CD4-positive, alpha-beta T cell treated with Interleukin-17A for 4 hours (primary cell): ENCODE measurements around the gene P2RY8.
"Not testable (repeated sequence)": the region's sequence is repeated elsewhere in the genome, so short reads cannot be mapped to it uniquely, and the experiment has no call there.

Source experiments
- DNase-seq: peaks from one replicate; pipeline ENCODE4 v3.0.0-alpha.2; 2020; ENCODE audit warnings: mixed read lengths

Gene P2RY8

DNA sequence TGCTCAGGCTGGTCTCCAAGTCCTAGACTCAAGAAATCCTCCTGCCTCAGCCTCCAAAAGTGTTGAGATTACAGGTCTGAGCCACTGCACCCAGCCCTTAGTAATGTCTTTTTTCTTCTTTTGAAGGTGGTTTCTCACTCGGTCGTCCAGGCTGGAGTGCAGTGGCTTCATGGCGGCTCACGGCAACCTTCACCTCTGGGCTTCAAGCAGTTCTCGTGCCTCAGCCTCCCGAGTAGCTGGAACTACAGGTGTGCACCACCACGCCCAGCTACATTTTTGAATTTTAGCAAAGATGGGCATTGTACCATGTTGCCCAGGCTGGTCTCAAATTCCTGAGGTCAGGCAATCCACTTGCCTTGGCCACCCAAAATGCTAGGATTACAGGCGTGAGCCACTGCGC, 52.0 kb downstream of the P2RY8 start:
- no peak for DNase-seq

DNA sequence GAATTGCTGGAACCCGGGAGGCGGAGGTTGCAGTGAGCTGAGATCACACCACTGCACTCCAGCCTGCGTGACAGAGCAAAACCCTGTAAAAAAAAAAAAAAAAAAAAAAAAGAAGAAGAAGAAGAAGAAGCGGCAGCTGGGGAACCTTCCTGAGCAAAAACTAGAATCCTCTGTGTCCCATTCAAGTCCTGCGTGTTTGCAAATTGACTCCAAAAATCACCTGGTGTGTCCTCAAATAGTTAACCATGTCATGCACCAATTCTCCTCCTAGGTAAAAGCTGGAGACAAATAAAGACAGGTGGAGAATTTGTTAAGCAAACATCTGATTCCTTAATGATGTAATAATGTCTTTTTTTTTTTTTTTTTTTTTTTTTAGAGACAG, 52.4 kb downstream of the P2RY8 start:
- no peak for DNase-seq

DNA sequence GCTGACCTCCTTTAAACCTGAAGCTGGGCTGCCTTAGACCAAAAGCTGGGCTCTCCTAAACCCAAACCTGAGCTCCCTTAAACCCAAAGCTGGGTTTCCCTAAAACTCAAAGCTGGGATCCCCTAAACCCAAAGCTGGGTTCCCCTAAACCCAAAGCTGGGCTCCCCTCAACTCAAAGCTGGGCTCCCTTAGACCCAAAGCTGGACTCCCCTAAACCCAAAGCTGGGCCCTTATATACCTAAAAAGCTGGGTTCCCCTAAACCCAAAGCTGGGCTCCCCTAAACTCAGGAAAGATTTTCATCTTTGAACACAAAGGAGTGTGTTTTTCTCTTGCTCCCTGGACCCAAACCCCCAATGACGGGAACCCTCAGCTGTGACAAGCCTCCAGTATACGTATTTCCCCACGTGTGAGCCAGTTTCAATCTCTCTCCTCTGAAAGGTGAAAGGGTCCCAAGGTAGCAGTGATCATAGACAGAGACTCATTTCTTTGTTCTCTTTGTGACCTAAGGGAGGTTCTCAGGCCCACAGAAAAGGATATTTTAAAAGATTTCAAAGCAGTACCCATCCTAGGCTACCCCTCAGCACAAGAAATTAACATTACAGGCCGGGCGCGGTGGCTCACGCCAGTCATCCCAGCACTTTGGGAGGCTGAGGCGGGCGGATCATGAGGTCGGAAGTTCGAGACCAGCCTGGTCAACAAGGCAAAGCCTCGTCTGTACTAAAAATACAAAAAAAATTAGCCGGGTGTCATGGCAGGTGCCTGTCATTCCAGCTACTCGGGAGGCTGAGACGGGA, 52.9 kb downstream of the P2RY8 start:
- DNase-seq, result no peak

DNA sequence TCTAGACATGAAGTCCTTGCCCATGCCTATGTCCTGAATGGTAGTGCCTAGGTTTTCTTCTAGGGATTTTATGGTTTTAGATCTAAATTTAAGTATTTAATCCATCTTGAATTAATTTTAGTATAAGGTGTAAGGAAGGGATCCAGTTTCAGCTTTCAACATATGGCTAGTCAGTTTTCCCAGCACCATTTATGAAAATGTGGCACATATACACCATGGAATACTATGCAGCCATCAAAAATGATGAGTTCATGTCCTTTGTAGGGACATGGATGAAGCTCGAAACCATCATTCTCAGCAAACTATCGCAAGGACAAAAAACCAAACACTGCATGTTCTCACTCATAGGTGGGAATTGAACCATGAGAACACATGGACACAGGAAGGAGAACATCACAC, 54.5 kb downstream of the P2RY8 start:
- not testable (repeated sequence) for DNase-seq

DNA sequence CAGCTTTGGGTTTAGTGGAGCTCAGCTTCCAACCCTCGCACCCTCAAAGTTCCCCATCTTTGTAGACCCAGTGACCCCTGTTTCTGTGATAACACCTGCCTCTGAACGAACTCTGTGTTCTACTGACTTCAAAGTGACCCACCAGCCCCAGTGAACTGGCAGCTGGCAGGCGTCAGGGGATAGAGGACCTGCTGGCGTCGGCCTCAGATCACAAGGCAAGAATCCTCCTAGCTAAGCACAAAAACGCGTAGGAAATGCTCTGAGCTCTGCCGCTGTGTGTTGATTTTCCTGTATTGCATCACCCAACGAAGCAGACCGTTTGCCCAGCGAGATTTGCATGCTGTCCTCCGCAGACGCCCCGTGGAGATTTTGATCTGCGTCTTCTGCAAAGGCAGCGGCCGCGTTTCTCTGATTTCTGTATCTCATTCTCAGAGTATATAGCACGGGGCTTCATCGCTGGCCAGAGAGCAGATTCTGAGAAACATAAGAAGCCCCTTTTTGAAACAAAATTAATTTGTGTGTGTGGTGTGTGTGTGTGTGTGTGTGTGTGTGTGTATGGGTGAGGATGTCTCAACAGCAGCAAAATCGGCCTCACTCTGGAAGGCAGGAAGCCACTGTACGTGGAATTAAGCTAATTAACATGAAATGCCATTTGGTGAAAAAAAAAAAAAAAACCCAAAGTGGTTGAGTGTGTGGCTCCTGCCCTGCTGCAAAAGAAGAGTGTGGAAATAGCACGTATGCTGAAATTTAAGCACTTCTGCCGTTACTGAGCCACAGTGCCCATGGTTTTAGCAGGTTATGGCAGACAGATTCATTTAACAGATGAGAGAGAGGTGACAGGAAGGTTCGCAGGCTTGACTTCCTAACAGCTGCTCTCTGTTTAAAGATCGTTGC, 55.1 kb downstream of the P2RY8 start:
- peak; percentile 78 for DNase-seq

DNA sequence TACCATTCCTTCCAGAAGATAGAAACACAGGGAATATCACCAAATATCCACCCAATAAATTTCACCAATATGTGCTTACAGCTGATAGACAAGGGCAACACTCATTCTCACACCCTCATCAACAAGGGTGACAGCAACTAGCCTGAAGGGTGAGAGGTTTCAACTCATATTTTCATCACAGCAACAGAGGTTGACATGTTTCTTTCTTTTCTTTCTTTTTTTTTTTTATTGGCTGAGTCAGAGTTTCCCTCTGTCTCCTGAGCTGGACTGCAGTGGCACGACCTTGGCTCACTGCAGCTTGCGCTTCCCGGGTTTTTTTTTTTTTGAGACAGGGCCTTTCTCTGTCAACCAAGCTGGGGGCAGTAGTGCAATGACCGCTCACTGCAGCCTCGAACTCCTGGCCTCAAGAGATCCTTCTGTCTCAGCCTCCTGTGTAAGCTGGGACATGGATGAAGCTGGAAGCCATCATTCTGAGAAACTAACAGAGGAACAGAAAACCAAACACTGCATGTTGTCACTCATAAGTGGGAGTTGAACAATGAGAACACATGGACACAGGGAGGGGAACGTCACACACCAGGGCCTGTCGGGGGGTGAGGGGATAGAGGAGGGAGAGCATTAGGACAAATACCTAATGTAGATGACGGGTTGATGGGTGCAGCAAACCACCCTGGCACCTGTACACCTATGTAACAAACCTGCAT, 56.8 kb downstream of the P2RY8 start:
- DNase-seq, result no peak

DNA sequence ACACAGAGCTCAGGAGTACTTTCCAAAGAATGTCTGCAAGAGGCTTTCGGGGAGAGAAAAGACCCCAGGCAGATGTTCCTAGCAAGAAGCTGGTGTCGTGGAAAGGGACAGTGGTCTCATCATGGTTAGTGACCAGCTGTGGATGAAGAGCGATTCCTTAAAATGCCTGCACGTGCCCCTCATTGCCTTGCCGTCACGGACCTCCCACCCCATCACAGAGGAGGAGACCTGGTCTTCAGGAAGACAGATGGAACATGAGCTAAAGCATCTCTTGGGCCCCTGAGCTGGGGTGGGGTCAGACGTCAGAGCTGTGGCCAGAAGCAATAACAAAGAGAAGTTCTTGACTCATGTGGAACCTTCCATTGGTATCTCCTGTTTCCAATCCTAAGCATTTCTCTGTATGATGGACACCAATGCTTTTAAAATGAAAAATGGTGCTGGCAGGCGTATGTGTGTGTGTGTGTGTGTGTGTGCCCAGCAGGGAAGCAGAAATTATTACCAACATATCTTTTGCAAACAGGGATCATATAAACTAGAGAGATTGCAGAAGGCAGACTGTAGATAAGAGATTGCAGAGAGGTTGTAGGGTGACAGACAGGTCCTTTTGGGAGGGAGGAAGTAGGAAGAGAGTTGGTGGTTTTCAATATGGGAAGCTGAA, 59.1 kb downstream of the P2RY8 start:
- no peak for DNase-seq

DNA sequence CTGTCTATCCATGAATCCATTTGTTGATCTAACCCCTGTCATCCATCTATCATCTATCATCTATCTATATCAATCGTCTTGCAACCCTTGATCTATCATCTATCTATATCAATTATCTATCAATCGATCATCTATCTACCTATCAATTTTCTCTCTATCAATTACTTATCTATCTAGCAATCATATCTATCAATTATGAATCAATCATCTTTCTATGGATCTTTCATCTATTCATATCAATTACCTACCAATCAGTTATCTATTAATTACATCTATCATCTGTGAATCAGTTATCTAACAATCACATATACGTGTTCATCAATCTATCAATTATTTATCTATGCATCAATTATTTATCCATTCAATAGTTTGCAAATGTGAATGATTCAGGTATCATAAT, 59.8 kb downstream of the P2RY8 start:
- DNase-seq, result no peak

DNA sequence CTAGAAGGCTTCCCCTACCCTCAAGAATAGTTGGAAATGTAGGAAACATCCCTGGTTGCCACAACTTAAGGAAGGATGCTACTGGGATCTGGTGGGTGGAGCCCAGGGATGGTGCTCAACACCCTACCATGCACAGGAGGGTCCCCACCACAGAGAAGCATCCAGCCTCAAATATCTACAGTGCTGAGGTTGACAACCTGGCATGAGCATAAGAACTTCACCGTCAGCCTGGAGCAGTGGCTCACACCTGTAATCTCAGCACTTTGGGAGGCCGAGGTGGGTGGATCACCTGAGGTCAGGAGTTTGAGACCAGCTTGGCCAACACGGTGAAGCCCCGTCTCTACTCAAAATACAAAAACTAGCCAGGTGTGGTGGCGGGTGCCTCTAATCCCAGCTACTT, 60.3 kb downstream of the P2RY8 start:
- DNase-seq, result no peak

DNA sequence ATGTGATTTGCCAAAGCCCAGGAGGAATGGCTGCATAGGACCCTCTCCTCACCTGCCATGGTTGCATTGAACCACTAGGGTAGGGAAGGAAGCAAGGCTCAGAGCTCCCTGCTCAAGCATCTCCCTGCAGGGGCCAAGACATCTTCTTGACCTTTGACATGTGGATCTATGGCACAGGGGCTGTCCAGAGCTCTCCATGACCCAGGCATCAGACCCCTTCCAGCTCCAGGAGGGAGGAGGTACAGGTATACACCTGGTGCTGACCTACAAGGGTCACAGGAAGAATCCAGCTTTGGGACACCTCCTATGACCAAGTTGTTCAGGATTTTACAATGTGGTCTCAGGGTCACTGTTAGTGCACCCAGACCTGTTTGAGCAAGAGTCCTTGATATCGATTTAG, 61.1 kb downstream of the P2RY8 start:
- DNase-seq, result no peak

DNA sequence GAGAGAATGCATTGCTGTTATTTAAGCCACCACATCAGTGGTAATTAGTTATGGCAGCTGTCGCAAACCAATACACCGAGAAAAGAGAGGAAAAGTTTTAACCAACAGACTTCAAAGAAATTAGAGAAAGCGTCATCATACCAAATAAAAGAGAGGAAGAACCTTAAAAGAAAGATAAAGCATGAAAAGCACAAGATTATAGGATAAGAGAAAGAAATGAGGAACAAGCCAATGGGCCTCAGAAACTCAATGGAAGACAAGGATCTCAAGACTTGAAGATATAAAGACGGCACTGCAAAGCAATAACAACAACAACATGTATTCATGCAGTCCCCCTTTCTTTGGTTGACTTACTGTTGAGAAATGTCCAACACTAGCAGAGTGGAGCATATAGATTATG, 61.5 kb downstream of the P2RY8 start:
- DNase-seq, result no peak

DNA sequence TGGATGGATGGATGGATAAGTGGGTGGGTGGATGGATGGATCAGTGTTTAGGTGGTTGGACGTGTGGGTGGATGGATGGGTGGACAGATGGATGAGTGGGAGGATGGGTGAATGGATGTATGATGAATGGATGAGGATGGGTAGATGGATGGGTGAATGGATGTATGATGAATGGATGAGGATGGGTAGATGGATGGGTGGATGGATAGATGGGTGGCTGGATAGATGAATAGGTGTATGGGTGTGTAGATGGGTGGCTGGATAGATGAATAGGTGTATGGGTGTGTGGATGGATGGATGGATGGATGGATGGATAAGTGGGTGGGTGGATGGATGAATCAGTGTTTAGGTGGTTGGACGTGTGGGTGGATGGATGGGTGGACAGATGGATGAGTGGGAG, 62.4 kb downstream of the P2RY8 start:
- not testable (repeated sequence) for DNase-seq

DNA sequence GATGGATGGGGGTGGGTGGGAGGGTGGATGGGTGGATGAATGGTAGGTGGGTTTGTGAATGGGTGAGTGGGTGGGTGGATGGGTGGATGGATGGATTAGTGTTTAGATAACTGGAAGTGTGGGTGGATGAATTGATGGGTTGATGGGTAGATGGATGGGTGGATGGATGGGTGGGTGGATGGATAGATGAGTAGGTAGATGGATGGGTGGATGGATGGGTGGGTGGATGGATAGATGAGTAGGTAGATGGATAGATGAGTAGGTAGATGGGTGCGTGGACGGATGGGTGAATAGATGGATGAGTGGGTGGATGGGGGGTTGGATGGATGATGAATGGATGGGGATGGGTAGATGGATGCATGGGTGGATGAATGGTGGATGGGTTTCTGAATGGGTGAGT, 64.0 kb downstream of the P2RY8 start:
- DNase-seq, result no peak

DNA sequence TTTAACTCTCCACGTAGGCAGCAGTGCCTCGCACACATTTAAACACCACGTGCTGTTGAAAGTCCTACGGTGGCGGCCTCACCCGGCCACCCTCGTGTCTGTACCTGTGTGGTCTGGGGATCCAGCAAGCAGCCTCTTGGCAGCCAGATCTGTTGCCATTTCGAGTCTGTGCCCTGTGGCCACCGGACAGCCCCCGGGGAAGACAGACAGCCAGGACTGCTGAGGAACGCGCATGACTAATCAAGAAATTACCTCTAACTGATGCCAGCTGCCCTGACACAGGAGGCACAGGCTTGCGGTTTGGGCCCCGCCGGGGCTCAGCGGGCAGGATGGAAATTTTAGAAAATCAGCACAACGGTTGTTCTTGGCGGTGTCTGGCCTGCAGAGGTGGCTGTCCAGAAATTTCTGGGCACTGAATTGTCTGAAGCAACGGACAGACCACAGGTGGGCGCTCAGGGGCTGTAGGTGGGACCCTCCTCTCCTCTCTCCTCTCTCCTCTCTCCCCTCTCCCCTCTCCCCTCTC, 68.7 kb downstream of the P2RY8 start:
- DNase-seq, result peak; percentile 82

DNA sequence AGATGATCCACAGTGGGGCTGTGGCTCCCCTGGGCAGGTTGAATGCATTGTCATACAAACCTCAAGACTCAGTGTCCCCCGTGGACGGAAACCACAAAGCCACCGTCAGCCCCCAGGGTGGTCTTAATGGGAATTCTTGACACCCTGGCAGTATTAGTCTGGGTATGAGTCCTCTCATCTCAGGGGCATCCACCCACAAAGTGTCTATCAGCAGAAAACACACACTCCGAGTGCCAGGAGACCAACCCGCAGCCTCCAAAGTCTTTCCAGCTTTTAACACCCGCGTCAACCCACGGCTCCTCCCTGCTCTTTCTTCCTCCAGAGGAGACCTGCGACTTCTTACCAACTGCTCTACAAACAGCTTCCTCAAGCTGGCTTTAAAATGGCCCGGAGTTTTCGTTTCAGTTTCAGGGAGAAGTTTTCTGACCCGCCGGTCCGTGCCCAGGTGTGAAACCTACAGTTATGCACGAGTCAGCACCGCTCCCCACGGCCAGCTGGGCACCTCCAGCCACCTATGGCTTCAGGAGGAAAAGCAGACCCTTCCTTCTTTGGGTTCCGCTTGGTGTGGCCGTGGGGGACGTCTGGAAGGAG, 69.9 kb downstream of the P2RY8 start:
- DNase-seq, result peak; percentile 48

DNA sequence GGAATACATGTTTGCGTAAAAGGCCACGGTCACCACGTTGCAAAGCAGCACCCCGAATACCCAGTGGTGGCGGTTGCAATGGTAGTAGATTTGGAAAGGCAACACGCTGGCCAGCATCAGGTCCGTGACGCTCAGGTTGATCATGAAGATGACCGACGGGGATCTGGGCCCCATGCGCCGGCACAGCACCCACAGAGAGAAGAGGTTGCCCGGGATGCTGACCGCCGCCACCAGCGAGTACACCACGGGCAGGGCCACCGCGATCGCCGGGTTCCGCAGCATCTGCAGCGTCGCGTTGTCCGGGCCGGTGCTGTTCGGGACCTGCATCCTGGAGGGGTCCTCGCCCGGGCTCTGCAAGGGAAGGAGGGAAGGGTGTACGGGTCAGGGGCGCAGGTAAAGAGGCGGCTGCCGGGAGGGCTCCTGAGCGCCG, 70.7 kb downstream of the P2RY8 start:
- no peak for DNase-seq

DNA sequence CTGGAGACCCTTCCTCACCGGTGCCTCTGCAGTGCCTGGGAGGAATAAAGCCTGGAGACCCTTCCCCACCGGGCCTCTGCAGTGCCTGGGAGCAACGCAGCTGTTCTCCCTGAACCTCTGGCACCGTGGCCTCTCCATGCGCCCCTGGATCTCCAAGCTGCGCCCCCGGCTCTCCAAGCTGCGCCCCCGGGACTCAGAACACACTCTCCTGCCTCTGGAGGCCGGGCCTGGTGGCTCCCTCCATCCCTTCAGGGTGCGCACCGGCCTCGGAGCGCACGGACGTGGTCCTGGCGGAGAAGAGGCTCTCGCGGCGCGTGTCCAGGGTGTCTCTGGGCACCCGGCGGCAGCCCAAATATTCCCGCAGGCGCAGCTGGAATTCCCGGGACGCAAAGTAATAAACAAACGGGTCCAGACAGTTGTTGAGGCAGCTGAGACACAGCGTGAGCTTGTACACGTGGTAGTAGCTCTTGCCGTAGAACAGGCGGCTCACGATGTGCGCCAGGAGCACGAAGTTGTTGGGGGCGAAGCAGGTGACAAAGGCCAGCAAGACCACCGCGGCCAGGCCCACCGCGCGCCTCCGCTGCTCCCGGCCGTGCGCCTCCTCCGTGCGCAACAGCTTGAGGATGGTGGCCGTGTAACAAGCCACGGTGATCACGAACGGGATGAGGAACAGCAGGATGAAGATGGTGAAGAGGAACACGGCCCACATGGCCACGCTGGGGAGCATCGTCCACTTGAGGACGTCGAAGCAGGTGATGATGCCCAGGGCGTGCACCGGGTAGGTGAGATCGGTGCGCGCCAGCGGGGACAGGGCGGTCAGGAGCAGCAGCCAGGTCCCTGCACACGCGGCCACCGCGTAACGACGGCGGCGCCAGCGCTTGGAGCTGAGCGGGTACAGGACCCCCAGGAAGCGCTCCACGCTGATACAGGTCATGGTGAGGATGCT, 71.4 kb downstream of the P2RY8 start:
- no peak for DNase-seq

DNA sequence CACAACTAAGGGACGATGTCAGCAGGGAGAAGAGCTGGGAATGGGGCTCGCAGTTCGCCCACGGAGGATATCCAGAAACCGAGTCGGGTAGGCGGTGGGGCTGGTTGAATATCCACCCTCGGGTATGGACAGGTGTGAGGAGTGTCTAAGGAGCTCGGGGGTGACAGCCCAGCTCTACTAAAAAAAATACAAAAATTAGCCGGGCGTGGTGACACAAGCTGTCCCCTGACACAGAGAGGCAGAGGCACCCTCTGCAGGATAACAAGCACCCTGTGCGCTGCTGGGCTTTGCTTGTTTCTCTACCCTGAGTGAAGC, 72.1 kb downstream of the P2RY8 start:
- peak; percentile 27 for DNase-seq

DNA sequence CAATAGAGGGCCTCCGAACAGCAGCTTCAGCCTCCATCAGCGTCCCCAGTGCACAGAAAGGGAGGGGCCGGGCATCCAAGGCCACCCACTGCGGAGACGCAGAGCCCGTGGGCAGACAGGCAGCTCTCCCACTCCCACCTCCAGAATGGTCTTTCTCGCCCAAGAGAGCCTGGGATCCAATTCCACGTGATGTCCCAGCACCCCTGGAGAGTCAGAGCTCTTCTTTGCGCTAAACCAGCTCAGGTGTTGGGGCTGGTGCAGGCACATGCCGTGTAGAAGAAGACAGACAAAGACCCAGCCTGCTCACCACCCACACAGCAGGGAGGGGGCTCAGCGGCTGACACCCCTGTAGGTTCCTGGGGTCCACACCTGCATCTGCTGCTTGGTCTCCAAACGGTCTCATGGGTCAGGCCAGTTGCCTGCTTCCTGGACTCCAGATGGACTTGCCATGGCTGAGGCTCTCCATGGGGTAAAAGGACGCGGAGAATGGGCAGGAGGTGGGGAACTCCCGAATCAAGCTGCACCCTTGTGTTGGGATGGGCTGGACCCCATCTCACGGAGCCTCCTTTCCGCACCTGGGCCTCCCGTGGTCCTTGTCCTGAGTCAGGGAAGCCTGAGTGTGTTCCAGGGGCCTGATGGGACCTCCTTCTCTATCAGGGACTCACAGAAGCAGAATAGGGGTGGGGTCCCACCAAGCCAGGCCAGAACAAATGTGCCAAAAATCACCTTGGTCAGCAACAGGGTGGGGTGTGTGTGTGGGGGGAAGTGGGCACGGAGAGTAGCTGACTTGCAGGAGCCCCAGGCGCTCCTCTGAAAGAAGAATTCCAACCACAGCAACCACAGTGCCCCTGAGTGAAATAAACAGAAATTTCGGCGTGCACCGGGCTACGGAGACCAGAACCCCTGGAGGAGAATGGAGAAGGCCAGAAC, 72.7 kb downstream of the P2RY8 start:
- peak; percentile 48 for DNase-seq

DNA sequence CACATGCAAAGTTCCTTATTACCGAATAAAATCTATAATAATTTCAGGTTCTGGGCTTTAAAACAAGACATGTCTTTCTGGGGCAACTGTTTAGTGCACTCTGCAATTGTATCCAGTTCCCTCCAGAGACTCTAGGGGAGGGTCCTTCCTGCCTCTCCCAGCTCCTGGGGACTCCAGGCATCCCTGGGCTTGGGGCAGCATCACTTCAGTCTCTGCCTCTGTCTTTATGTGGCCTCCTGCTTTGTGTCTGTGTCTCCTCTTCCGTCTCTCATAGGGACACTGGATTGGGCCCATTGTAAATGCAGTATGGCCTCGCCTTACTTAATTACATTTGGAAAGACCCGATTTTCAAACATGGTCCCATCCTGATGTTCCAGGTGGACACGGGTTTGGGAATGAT, 73.4 kb downstream of the P2RY8 start:
- no peak for DNase-seq
